ENCODE data around the gene NETO2.
"Not testable (repeated sequence)": the region's sequence is repeated elsewhere in the genome, so short reads cannot be mapped to it uniquely, and the experiment has no call there.

The NETO2 gene

DNA sequence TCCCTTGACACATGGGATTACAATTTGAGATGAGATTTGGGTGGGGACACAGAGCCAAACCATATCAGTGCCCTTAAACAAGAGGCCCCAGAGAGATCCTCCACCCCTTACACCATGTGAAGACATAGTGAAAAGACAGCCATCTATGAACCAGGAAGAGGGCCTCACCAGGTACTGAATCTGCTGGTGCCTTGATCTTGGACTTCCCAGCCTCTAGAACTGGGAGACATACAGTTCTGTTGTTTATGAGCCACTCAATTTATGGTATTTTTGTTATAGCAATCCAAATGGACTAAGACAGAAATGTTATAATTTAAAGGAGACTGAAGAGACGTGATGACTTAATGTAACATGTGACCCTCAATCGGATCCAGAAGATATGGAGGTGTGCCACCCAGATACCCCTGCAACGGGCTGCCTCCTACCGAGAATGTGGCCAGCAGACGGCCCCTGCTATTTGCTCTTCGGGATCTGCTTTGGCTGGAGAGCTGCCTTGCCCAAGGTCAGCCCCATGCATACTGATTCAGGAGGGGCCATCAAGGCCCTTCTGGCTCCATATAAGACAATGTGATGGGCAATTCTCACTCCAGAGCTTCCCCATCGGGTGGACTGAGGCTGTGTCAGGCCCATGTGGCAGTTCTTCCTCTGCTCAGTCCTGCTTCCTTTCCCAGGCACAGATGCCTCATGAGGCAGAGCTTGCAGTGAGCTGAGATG lies 80.6 kb downstream of the NETO2 start:
- no peak for DNase-seq (ENCODE audit: low read depth, low spot score)
- CTCF ChIA-PET, result interaction anchor here (0.6 kb wide), 1 partner anchor 669 kb away, joined by 3 read pairs; no protein-coding TSS in a partner anchor
- TF ChIP-seq, protein P1, sequence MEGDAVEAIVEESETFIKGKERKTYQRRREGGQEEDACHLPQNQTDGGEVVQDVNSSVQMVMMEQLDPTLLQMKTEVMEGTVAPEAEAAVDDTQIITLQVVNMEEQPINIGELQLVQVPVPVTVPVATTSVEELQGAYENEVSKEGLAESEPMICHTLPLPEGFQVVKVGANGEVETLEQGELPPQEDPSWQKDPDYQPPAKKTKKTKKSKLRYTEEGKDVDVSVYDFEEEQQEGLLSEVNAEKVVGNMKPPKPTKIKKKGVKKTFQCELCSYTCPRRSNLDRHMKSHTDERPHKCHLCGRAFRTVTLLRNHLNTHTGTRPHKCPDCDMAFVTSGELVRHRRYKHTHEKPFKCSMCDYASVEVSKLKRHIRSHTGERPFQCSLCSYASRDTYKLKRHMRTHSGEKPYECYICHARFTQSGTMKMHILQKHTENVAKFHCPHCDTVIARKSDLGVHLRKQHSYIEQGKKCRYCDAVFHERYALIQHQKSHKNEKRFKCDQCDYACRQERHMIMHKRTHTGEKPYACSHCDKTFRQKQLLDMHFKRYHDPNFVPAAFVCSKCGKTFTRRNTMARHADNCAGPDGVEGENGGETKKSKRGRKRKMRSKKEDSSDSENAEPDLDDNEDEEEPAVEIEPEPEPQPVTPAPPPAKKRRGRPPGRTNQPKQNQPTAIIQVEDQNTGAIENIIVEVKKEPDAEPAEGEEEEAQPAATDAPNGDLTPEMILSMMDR (IDR thresholded peaks at IDR 0.05; ENCODE audit: insufficient read depth, low read length, missing control alignments), result no peak
- POLR2A ChIA-PET, result no interaction called here
- H3K4me3 ChIP-seq (ENCODE audit: low read depth, low read length), result no peak overlapping the region

DNA sequence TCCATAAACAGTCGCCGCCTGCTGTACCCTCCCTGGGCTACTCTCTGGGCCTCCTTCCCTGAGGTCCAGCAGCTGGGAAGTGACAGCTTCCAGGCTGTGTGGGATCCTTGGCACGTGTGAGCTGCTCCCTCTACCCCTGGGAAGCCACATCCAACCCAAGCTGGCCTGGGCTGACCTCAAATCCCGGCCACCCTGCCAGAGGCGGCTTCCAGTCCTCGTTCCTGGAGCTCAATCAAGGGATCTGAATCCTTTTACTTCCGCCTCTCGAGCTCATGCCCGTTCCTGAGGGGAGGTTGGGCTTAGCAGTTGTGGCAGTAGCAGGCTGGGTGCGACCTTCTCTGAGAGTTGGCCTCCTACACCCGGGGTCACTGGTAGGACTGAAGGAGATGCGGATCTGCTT lies 82.5 kb downstream of the NETO2 start:
- no peak overlapping the region for H3K4me3 ChIP-seq (ENCODE audit: low read depth, low read length)
- POLR2A ChIA-PET, result no interaction called here
- no peak for DNase-seq (ENCODE audit: low read depth, low spot score)
- CTCF ChIA-PET, result interaction anchor here (1.4 to 3.5 kb wide), 2 partner anchors 11 to 23 kb away, joined by 3 to 15 read pairs; no protein-coding TSS in a partner anchor
- TF ChIP-seq, protein P1 (IDR thresholded peaks at IDR 0.05; ENCODE audit: insufficient read depth, low read length, missing control alignments), result no peak

DNA sequence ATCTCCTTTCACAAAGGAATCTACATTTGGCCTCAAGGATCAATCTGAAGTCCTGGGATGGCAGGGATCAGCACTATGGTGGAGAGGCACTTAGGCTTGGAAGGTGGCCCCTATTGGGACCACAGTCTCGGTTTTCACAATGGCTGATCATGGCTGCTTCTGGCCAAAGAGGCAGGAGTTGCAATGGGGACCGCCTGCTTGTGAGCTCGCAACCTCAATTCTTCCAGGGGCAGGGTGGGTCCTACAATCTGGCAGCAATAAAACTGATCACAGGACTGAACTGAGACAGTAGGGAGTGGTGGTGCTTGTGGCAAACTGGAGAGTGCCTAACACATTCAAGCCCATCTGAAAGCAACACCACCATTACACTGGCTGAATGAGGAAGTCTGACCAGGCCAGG lies 83.1 kb downstream of the NETO2 start:
- no peak for DNase-seq (ENCODE audit: low read depth, low spot score)

DNA sequence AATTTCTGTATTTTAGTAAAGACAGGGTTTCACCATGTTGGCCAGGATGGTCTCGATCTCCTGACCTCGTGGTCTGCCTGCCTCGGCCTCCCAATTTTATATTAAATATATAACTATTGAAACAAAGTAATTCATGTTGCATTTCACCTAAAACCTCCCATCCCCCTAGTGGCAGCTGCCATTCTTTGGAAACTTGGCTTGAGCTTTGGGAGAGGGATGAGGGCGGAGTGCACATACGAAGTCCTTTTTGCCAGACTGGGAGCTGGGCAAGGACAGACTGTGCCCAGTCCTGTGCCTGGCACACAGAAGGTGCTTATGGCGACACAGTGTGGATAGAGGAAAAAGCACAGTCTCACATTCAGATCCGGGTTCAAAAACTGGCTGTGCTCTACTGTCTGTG lies 83.8 kb downstream of the NETO2 start:
- ChIA-PET CTCF (interaction anchor here (3.5 kb wide), 1 partner anchor 22 kb away, joined by 15 read pairs; no protein-coding TSS in a partner anchor), POLR2A (no interaction called here)
- TF ChIP-seq, protein P1 (IDR thresholded peaks at IDR 0.05; ENCODE audit: insufficient read depth, low read length, missing control alignments), result no peak
- no peak for DNase-seq (ENCODE audit: low read depth, low spot score)
- no peak overlapping the region for H3K4me3 ChIP-seq (ENCODE audit: low read depth, low read length)

More for the DNA sequence above, 83.1 kb downstream of the NETO2 start:
- CTCF ChIA-PET, result interaction anchor here (3.5 kb wide), 1 partner anchor 22 kb away, joined by 15 read pairs; no protein-coding TSS in a partner anchor
- TF ChIP-seq, protein P1 (IDR thresholded peaks at IDR 0.05; ENCODE audit: insufficient read depth, low read length, missing control alignments), result no peak
- POLR2A ChIA-PET, result no interaction called here
- H3K4me3 ChIP-seq (ENCODE audit: low read depth, low read length), result no peak overlapping the region

DNA sequence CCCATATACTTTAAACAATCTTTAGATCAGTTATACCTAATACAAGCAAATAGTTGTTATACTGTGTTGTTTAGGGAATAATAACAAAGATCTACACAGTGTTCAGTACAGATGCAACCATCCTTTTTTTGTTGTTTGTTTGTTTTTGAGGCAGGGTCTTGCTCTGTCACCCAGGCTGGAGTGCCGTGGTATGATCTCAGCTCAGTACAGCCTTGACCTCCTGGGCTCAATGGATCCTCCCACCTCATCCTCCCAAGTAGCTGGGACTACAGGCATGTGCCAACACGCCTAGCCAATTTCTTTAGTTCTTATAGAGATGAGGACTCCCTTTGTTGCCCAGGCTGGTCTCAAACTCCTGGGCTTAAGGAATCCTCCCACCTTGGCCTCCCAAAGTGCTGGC lies 84.6 kb downstream of the NETO2 start:
- H3K4me3 ChIP-seq (ENCODE audit: low read depth, low read length); DNase-seq (ENCODE audit: low read depth, low spot score); POLR2A ChIA-PET: not testable (repeated sequence)
- CTCF ChIA-PET, result interaction anchor here (3.5 kb wide), 1 partner anchor 21 kb away, joined by 15 read pairs; no protein-coding TSS in a partner anchor

DNA sequence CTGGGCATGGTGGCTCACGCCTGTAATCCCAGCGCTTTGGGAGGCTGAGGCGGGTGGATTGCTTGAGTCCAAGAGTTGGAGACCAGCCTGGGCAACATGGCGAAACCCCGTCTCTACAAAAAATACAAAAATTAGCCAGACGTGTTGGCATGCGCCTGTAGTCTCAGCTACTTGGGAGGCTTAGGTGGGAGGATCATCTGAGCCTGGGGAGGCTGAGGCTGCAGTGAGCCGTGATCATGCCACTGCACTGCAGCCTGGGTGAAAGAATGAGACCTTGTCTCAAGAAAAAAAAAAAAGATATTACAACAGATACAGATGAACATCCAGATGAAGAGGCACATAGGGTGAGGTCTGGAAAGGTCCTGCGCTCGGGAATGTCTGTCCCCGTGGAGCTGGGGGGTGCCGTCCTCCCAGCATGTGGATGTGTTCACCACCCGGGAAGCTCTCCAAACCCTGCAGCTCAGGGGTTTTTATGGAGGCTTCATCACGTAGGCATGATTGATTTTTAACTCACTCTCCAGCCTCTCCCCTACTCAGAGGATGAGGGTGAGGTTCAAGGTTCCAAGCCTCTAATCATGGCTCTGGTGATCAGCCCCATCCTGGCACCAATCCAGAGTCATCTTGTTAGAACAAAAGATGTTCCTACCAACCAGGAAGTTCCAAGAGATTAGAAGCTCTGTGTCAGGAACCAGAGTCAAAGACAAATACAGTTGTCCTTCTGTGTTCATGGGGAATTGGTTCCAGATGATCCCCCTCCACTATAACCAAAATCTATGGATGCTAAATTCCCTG lies 85.3 kb downstream of the NETO2 start:
- H3K4me3 ChIP-seq (ENCODE audit: low read depth, low read length), result no peak overlapping the region
- TF ChIP-seq, protein P1 (IDR thresholded peaks at IDR 0.05; ENCODE audit: insufficient read depth, low read length, missing control alignments), result no peak
- no peak for DNase-seq (ENCODE audit: low read depth, low spot score)
- CTCF ChIA-PET, result interaction anchor here (3.5 kb wide), 1 partner anchor 20 kb away, joined by 15 read pairs; no protein-coding TSS in a partner anchor
- POLR2A ChIA-PET, result no interaction called here

Measured in AG04449 (cell line).